ENCODE results near the gene LRRC27. TPM values are rescaled to one million over a fixed set of nuclear protein-coding genes. Genes with fewer than 3 reads are reported as not detected.

The LRRC27 gene
- total RNA-seq, 1 experiment from 2014 or later: 5.6 TPM

GRCh38 chr10:132355297-132355696 lies 23.3 kb downstream of the LRRC27 start:
- Histone ChIP-seq H4K20me1 (ENCODE audit: low read length) (no peaks in the 10 kb centered on the region), H2AFZ (ENCODE audit: low read length) (no peak overlapping the region), H3K27ac (ENCODE audit: low read length) (no peak overlapping the region), H3K27me3 (ENCODE audit: low read length) (no peaks in the 10 kb centered on the region), H3F3A (ENCODE audit: low read length, unreplicated experiment) (no peaks in the 10 kb centered on the region), H3K9me3 (ENCODE audit: low read length) (no peaks in the 10 kb centered on the region), H3K4me3 (ENCODE audit: low read length) (no peak overlapping the region), H3K9me2 (replicated peaks; ENCODE audit: low read length) (no peaks in the 10 kb centered on the region), H3K36me3 (ENCODE audit: low read depth, low read length) (no peaks in the 10 kb centered on the region), H3K9ac (ENCODE audit: low read length) (no peak overlapping the region), H3K79me2 (ENCODE audit: low read length) (no peaks in the 10 kb centered on the region), H3K4me2 (ENCODE audit: low read length) (no peak overlapping the region), H3K4me1 (ENCODE audit: insufficient read depth, low read length) (no peaks in the 10 kb centered on the region)
- intact Hi-C loops (cut with micrococcal nuclease): no loop called here
- CTCF ChIA-PET: no interaction called here
- DNase-seq: no peak
- POLR2A ChIA-PET (ENCODE audit: unreplicated experiment): no interaction called here
- TF ChIP-seq EZH2phosphoT487 (IDR thresholded peaks at IDR 0.05; ENCODE audit: borderline replicate concordance, low read length) (no peak), EZH2 (IDR thresholded peaks at IDR 0.05; ENCODE audit: low read length, unreplicated experiment) (no peak), CTCF (conservative IDR thresholded peaks at IDR 0.05; ENCODE audit: low read depth, low read length) (no peak)
- ATAC-seq: no peak
- BruUV-seq (replicated peaks): no TSS peak

- H3K79me2 ChIP-seq (ENCODE audit: low read length): no peaks in the 10 kb centered on the region
- CTCF ChIA-PET: no interaction called here
- no peaks in the 10 kb centered on the region for H3K27me3 ChIP-seq (ENCODE audit: low read length)
- H3K9me2 ChIP-seq (replicated peaks; ENCODE audit: low read length): no peaks in the 10 kb centered on the region
- no peak overlapping the region for H3K27ac ChIP-seq (ENCODE audit: low read length)
- POLR2A ChIA-PET (ENCODE audit: unreplicated experiment): no interaction called here
- intact Hi-C loops (cut with micrococcal nuclease): no loop called here
- H2AFZ ChIP-seq (ENCODE audit: low read length): no peak overlapping the region
- H3K4me2 ChIP-seq (ENCODE audit: low read length): no peak overlapping the region
- H3K36me3 ChIP-seq (ENCODE audit: low read depth, low read length): no peaks in the 10 kb centered on the region
- H3K9me3 ChIP-seq (ENCODE audit: low read length): no peaks in the 10 kb centered on the region
- ATAC-seq (no peak), DNase-seq (no peak)
- TF ChIP-seq EZH2 (IDR thresholded peaks at IDR 0.05; ENCODE audit: low read length, unreplicated experiment) (no peak), EZH2phosphoT487 (IDR thresholded peaks at IDR 0.05; ENCODE audit: borderline replicate concordance, low read length) (no peak), CTCF (conservative IDR thresholded peaks at IDR 0.05; ENCODE audit: low read depth, low read length) (no peak)
- no peaks in the 10 kb centered on the region for H4K20me1 ChIP-seq (ENCODE audit: low read length)
- no peaks in the 10 kb centered on the region for H3F3A ChIP-seq (ENCODE audit: low read length, unreplicated experiment)
- H3K9ac ChIP-seq (ENCODE audit: low read length): no peak overlapping the region
- BruUV-seq (replicated peaks): no TSS peak
- no peaks in the 10 kb centered on the region for H3K4me1 ChIP-seq (ENCODE audit: insufficient read depth, low read length)
- H3K4me3 ChIP-seq (ENCODE audit: low read length): no peak overlapping the region
Observed at GRCh38 chr10:132355754-132356153, 23.8 kb downstream of the LRRC27 start.

GRCh38 chr10:132356621-132357195 lies 24.7 kb downstream of the LRRC27 start:
- CTCF ChIA-PET: no interaction called here
- H3K4me3 ChIP-seq (ENCODE audit: low read length): no peak overlapping the region
- no peak overlapping the region for H3K9ac ChIP-seq (ENCODE audit: low read length)
- POLR2A ChIA-PET (ENCODE audit: unreplicated experiment): no interaction called here
- BruUV-seq (replicated peaks): no TSS peak
- TF ChIP-seq EZH2phosphoT487 (IDR thresholded peaks at IDR 0.05; ENCODE audit: borderline replicate concordance, low read length): no peak
- TF ChIP-seq EZH2 (IDR thresholded peaks at IDR 0.05; ENCODE audit: low read length, unreplicated experiment): no peak
- no peak for TF ChIP-seq CTCF (conservative IDR thresholded peaks at IDR 0.05; ENCODE audit: low read depth, low read length)
- H3K4me1 ChIP-seq (ENCODE audit: insufficient read depth, low read length): no peaks in the 10 kb centered on the region
- no peaks in the 10 kb centered on the region for H3K27me3 ChIP-seq (ENCODE audit: low read length)
- intact Hi-C loops (cut with micrococcal nuclease): no loop called here
- no peaks in the 10 kb centered on the region for H3K79me2 ChIP-seq (ENCODE audit: low read length)
- H3F3A ChIP-seq (ENCODE audit: low read length, unreplicated experiment): no peaks in the 10 kb centered on the region
- ATAC-seq (no peak), DNase-seq (no peak)
- H3K36me3 ChIP-seq (ENCODE audit: low read depth, low read length): no peaks in the 10 kb centered on the region
- H4K20me1 ChIP-seq (ENCODE audit: low read length): no peaks in the 10 kb centered on the region
- H3K9me2 ChIP-seq (replicated peaks; ENCODE audit: low read length): no peaks in the 10 kb centered on the region
- no peak overlapping the region for H3K27ac ChIP-seq (ENCODE audit: low read length)
- no peak overlapping the region for H2AFZ ChIP-seq (ENCODE audit: low read length)
- H3K4me2 ChIP-seq (ENCODE audit: low read length): no peak overlapping the region
- no peaks in the 10 kb centered on the region for H3K9me3 ChIP-seq (ENCODE audit: low read length)
